ENCODE results near the gene NCK2.

GRCh38 chr2:105879106-105879802 is 134.5 kb downstream of the NCK2 start:
- TF ChIP-seq EZH2 (IDR thresholded peaks at IDR 0.05; ENCODE audit: borderline replicate concordance, low read depth, low read length, poor library complexity, severe bottlenecking) (no peak), CTCF (conservative IDR thresholded peaks at IDR 0.05; ENCODE audit: low read depth, low read length) (no peak)

Measured in A673 (cell line).